Right lobe of liver (tissue), 6 donors: ENCODE data around the gene PARVG. TPM values are rescaled to one million over a fixed set of nuclear protein-coding genes. Genes with fewer than 3 reads are reported as not detected.
A peak's percentile ranks its signal among the peaks of the same experiment; 100 is the strongest.

Source experiments
- ATAC-seq, 4 donors: fragments of 200-7000 bp; cut with Tn5 transposase; one replicate each; pipeline ENCODE4 v1.9.1; 2020; ENCODE audit warnings: mild to moderate bottlenecking in 4 of 4, moderate library complexity in 4 of 4
- DNase-seq, 3 donors: peaks; one replicate each; pipeline ENCODE4 v3.0.0-alpha.2; 2020
- H3K27ac ChIP-seq, 3 donors: fragments of 200-600 bp; one replicate each; pipeline ENCODE4 v1.8.0; 2022
- H3K27me3 ChIP-seq, 2 donors: fragments of 200-600 bp; one replicate each; pipeline ENCODE4 v1.8.0; 2022
- H3K36me3 ChIP-seq, 4 donors: fragments of 200-600 bp; sonication (generic) in 1 of 4; one replicate each; pipeline versions ENCODE4 v1.5.1 to v1.8.0; 2017 to 2022; ENCODE audit warnings: control low read depth in 1 of 4
- H3K4me1 ChIP-seq, 4 donors: fragments of 200-600 bp; sonication (generic) in 1 of 4; one replicate each; pipeline versions ENCODE4 v1.5.1 to v1.8.0; 2017 to 2022; ENCODE audit warnings: control low read depth in 1 of 4
- H3K4me3 ChIP-seq, 3 donors: fragments of 200-600 bp; one replicate each; pipeline ENCODE4 v1.8.0; 2022
- H3K9me3 ChIP-seq, 4 donors: fragments of 200-600 bp; sonication (generic) in 1 of 4; one replicate each; pipeline versions ENCODE4 v1.5.1 to v1.8.0; 2017 to 2022; ENCODE audit warnings: control low read depth in 1 of 4
- CTCF ChIP-seq, 4 donors: fragments of 200-600 bp in 3 of 4; fragments of 450-650 bp in 1 of 4; IDR thresholded peaks; one replicate each; pipeline versions ENCODE4 v1.5.1 to v1.8.0; 2016 to 2022; ENCODE audit warnings: antibody characterized with exemption in 4 of 4, mild to moderate bottlenecking in 2 of 4
- POLR2A ChIP-seq: fragments of 450-650 bp; IDR thresholded peaks from one replicate; pipeline ENCODE4 v1.6.1; 2017; ENCODE audit warnings: antibody characterized with exemption, mild to moderate bottlenecking
- WGBS: methylation state at CpG from one replicate; pipeline ENCODE4 v1.1.6; 2018; ENCODE audit warnings: low coverage, low lambda C conversion rate; ENCODE audit not compliant: insufficient coverage; ENCODE audit errors: missing lambda C conversion rate; 5-methylcytosine and 5-hydroxymethylcytosine counted together
- intact Hi-C, 2 donors: fragments of 100-400 bp; cut with DNase I; formaldehyde crosslinking; loops; one replicate each; pipeline versions ENCODE4 v1.11.2 to v1.14.1; 2022
- total RNA-seq, 6 experiments: library from RNA; depleted of rRNA in 2 of 6; stranded (reverse); fragments of >200 nt in 2 of 6; fragmentation: NEBNext Ultra II Directional in 3 of 6; extraction: Animal tissue kit (Norgen Biotek cat#: 25700) in 3 of 6; gene quantifications; one replicate each; pipeline versions ENCODE4 v1.1.0 to v1.2.4, GENCODE V29; 2016 to 2023
- donor health status: DM: no; HTN: yes; CAD: no.
- donor health status: DM: no; HTN: no; CAD: no.
- donor health status: DM: no; HTN: no; CAD: no.
- donor health status: DM: no; HTN: yes; CAD: no.
- donor health status: DM: no; HTN: yes; CAD: no.

PARVG gene
- total RNA-seq, 6 experiments from 2014 or later, result 3.7 to 10.8 (median 7.9) TPM

- intact Hi-C loops, result no loop called here
- no CpG with 5 or more reads among the region's 14 CpGs for WGBS
- H3K27ac ChIP-seq, result no peak overlapping the region
- no peaks in the 10 kb centered on the region for H3K9me3 ChIP-seq
- no peaks in the 10 kb centered on the region for H3K4me1 ChIP-seq
- H3K4me3 ChIP-seq, result no peak overlapping the region
- H3K36me3 ChIP-seq, result no peaks in the 10 kb centered on the region
- DNase-seq, result no peak
- no peaks in the 10 kb centered on the region for H3K27me3 ChIP-seq
- TF ChIP-seq POLR2A (no peak), CTCF (IDR thresholded peaks at IDR 0.05) (no peak)
- peak in 1 of 4 donors; percentile 26 for ATAC-seq
Measured at GRCh38 chr22:44155115-44155514, 25.6 kb upstream of the PARVG start.

- Histone ChIP-seq H3K9me3 (no peaks in the 10 kb centered on the region), H3K4me3 (no peak overlapping the region), H3K27ac (no peak overlapping the region), H3K27me3 (no peaks in the 10 kb centered on the region), H3K4me1 (no peaks in the 10 kb centered on the region), H3K36me3 (no peaks in the 10 kb centered on the region)
- ATAC-seq, result no peak
- intact Hi-C loops, result no loop called here
- WGBS, result 89% methylated on average over 9 of the region's 13 CpGs
- TF ChIP-seq POLR2A (no peak), CTCF (IDR thresholded peaks at IDR 0.05) (no peak)
- no peak for DNase-seq
Measured at GRCh38 chr22:44157916-44158618, 22.7 kb upstream of the PARVG start.

- WGBS, result 66% methylated on average over 8 of the region's 8 CpGs
- DNase-seq (no peak), ATAC-seq (no peak)
- no peaks in the 10 kb centered on the region for H3K4me1 ChIP-seq
- TF ChIP-seq POLR2A, result no peak
- TF ChIP-seq CTCF (IDR thresholded peaks at IDR 0.05), result no peak
- no peaks in the 10 kb centered on the region for H3K36me3 ChIP-seq
- H3K27ac ChIP-seq, result no peak overlapping the region
- H3K4me3 ChIP-seq, result no peak overlapping the region
- intact Hi-C loops, result no loop called here
- H3K27me3 ChIP-seq, result no peaks in the 10 kb centered on the region
- H3K9me3 ChIP-seq, result no peaks in the 10 kb centered on the region
Measured at GRCh38 chr22:44158816-44159215, 21.9 kb upstream of the PARVG start.

- Histone ChIP-seq H3K9me3 (no peaks in the 10 kb centered on the region), H3K27ac (no peak overlapping the region), H3K36me3 (no peaks in the 10 kb centered on the region), H3K4me1 (no peaks in the 10 kb centered on the region), H3K27me3 (no peaks in the 10 kb centered on the region), H3K4me3 (no peak overlapping the region)
- TF ChIP-seq CTCF (IDR thresholded peaks at IDR 0.05) (no peak), POLR2A (no peak)
- 80% methylated on average over 5 of the region's 7 CpGs for WGBS
- ATAC-seq, result no peak
- no peak for DNase-seq
- intact Hi-C loops, result no loop called here
Measured at GRCh38 chr22:44159221-44159620, 21.5 kb upstream of the PARVG start.
